ENCODE results near the gene UFL1.

The UFL1 gene

GRCh38 chr6:96575359-96575758 lies 53.8 kb downstream of the UFL1 start:
- 0 out of 2 replicates have a peak, but pooled peaks cover 3% of the 10 kb centered on the region for H3K9me3 ChIP-seq (ENCODE audit: insufficient read depth, low read depth, low read length)
- H3K36me3 ChIP-seq (ENCODE audit: insufficient read depth, low read length): no peaks in the 10 kb centered on the region
- H3K9ac ChIP-seq (ENCODE audit: low read depth, low read length, poor library complexity, severe bottlenecking): no peak overlapping the region
- H3F3A ChIP-seq (ENCODE audit: low read depth): no peaks in the 10 kb centered on the region
- no peaks in the 10 kb centered on the region for H3K4me1 ChIP-seq (ENCODE audit: insufficient read depth, low read length, poor library complexity, severe bottlenecking)
- H4K20me1 ChIP-seq (ENCODE audit: insufficient read depth, low read length, poor library complexity, severe bottlenecking): no peaks in the 10 kb centered on the region
- H3K4me3 ChIP-seq (ENCODE audit: low read length, poor library complexity, severe bottlenecking): no peak overlapping the region
- no peaks in the 10 kb centered on the region for H3K9me2 ChIP-seq (replicated peaks; ENCODE audit: low read depth, low read length)
- no peak overlapping the region for H3K4me2 ChIP-seq (ENCODE audit: low read depth, low read length, poor library complexity, severe bottlenecking)
- no peak for TF ChIP-seq EZH2phosphoT487 (IDR thresholded peaks at IDR 0.05; ENCODE audit: borderline replicate concordance)
- no peak for TF ChIP-seq CTCF (conservative IDR thresholded peaks at IDR 0.05; ENCODE audit: low read length)
- H3K79me2 ChIP-seq (ENCODE audit: insufficient read depth, low read length): no peaks in the 10 kb centered on the region
- no peak overlapping the region for H2AFZ ChIP-seq (ENCODE audit: low read length)
- no peaks in the 10 kb centered on the region for H3K27me3 ChIP-seq (ENCODE audit: insufficient read depth, low read length, poor library complexity, severe bottlenecking)

DNA sequence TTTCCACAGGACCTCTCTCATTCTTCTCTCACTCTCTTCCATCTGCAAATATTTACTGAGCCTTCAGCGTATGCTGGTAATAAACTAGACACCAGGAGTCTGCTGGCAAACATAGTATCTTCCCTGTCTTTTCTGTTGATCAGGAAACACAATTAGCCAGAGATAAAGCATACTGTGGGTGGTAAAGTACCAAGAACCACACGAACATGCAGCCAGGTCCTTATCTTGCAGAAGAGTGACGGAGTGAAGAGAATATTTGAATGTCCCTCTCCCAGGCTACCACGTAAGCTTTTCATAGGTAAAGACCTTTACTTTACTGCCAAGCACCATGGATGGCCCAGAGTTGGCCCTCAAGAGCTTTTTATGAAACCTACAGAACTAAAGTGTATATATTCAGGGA lies 54.6 kb downstream of the UFL1 start:
- Histone ChIP-seq H4K20me1 (ENCODE audit: insufficient read depth, low read length, poor library complexity, severe bottlenecking) (no peaks in the 10 kb centered on the region), H3K79me2 (ENCODE audit: insufficient read depth, low read length) (no peaks in the 10 kb centered on the region), H2AFZ (ENCODE audit: low read length) (no peak overlapping the region), H3F3A (ENCODE audit: low read depth) (no peaks in the 10 kb centered on the region), H3K36me3 (ENCODE audit: insufficient read depth, low read length) (no peaks in the 10 kb centered on the region), H3K9me2 (replicated peaks; ENCODE audit: low read depth, low read length) (no peaks in the 10 kb centered on the region), H3K9ac (ENCODE audit: low read depth, low read length, poor library complexity, severe bottlenecking) (no peak overlapping the region), H3K27me3 (ENCODE audit: insufficient read depth, low read length, poor library complexity, severe bottlenecking) (no peaks in the 10 kb centered on the region), H3K4me2 (ENCODE audit: low read depth, low read length, poor library complexity, severe bottlenecking) (no peak overlapping the region), H3K9me3 (ENCODE audit: insufficient read depth, low read depth, low read length) (no peaks in the 10 kb centered on the region), H3K4me3 (ENCODE audit: low read length, poor library complexity, severe bottlenecking) (no peak overlapping the region), H3K4me1 (ENCODE audit: insufficient read depth, low read length, poor library complexity, severe bottlenecking) (no peaks in the 10 kb centered on the region)
- TF ChIP-seq EZH2phosphoT487 (IDR thresholded peaks at IDR 0.05; ENCODE audit: borderline replicate concordance) (no peak), CTCF (conservative IDR thresholded peaks at IDR 0.05; ENCODE audit: low read length) (no peak)

- Histone ChIP-seq H3K4me2 (ENCODE audit: low read depth, low read length, poor library complexity, severe bottlenecking) (no peak overlapping the region), H4K20me1 (ENCODE audit: insufficient read depth, low read length, poor library complexity, severe bottlenecking) (no peaks in the 10 kb centered on the region), H3K27me3 (ENCODE audit: insufficient read depth, low read length, poor library complexity, severe bottlenecking) (no peaks in the 10 kb centered on the region), H3K4me3 (ENCODE audit: low read length, poor library complexity, severe bottlenecking) (no peak overlapping the region), H2AFZ (ENCODE audit: low read length) (no peak overlapping the region), H3K9me2 (replicated peaks; ENCODE audit: low read depth, low read length) (no peaks in the 10 kb centered on the region), H3F3A (ENCODE audit: low read depth) (no peaks in the 10 kb centered on the region), H3K9ac (ENCODE audit: low read depth, low read length, poor library complexity, severe bottlenecking) (no peak overlapping the region), H3K4me1 (ENCODE audit: insufficient read depth, low read length, poor library complexity, severe bottlenecking) (no peaks in the 10 kb centered on the region), H3K36me3 (ENCODE audit: insufficient read depth, low read length) (no peaks in the 10 kb centered on the region), H3K9me3 (ENCODE audit: insufficient read depth, low read depth, low read length) (no peaks in the 10 kb centered on the region), H3K79me2 (ENCODE audit: insufficient read depth, low read length) (no peaks in the 10 kb centered on the region)
- TF ChIP-seq CTCF (conservative IDR thresholded peaks at IDR 0.05; ENCODE audit: low read length) (no peak), EZH2phosphoT487 (IDR thresholded peaks at IDR 0.05; ENCODE audit: borderline replicate concordance) (no peak)
Observed at GRCh38 chr6:96582021-96582420, 60.4 kb downstream of the UFL1 start.
